K562 (cell line): ENCODE results near the gene DENND2A. TPM values are rescaled to one million over a fixed set of nuclear protein-coding genes. Genes with fewer than 3 reads are reported as not detected.

ENCODE experiments used
- ATAC-seq: fragments of 200-7000 bp; cut with Tn5 transposase; 3 replicates; pipeline ENCODE4 v1.9.1; 2020; ENCODE audit warnings: moderate library complexity
- BruUV-seq: library from RNA; stranded (reverse); fragments of 400-500 nt; replicated peaks from 2 replicates; lab custom pipeline; 2021; lab: Mats Ljungman, UMichigan
- CTCF ChIA-PET: fragments of 300-600 bp; formaldehyde crosslinking; extraction: SDS; loops from one replicate; lab custom pipeline; 2021; ENCODE audit warnings: low intra/inter-chr PET ratio; lab: Yijun Ruan, JAX
- POLR2A ChIA-PET: fragments of 300-600, 350-650 bp; sonication (Branson Sonifier 250); formaldehyde crosslinking; extraction: SDS; loops from one replicate; lab custom pipeline; 2021; ENCODE audit warnings: antibody characterized with exemption, inconsistent platforms; lab: Yijun Ruan, JAX
- DNase-seq, 4 experiments: peaks; one replicate each; pipeline versions ENCODE4 v3.0.0 to v3.0.0-alpha.2; 2011 to 2018; ENCODE audit warnings: low spot score in 3 of 4, mixed read lengths in 3 of 4; ENCODE audit errors: extremely low read depth in 1 of 4
- FAIRE-seq: peaks from 2 replicates; lab custom pipeline; 2011; peaks lifted over from hg19 to GRCh38; lab: Jason Lieb, UNC
- H2AFZ ChIP-seq: 2 replicates; pipeline ENCODE4 v1.6.0; 2011; ENCODE audit warnings: low read depth, low read length, control low read depth, inconsistent platforms
- H3K27ac ChIP-seq: fragments of 200-600 bp; 3 replicates; pipeline ENCODE4 v1.8.0; 2011; ENCODE audit warnings: low read depth, mild to moderate bottlenecking, control low read depth, inconsistent platforms, low read length, moderate library complexity, mixed read lengths; ENCODE audit errors: extremely low read depth
- H3K27me3 ChIP-seq, 2 experiments: fragments of 300-600 bp in 1 of 2; 2 replicates in 1 of 2; 3 replicates in 1 of 2; pipeline versions ENCODE4 v1.6.0 to v1.8.0; 2011; ENCODE audit warnings: inconsistent platforms in 2 of 2, low read length in 2 of 2, mild to moderate bottlenecking in 1 of 2, mixed read lengths in 1 of 2, moderate library complexity in 1 of 2; ENCODE audit not compliant: control insufficient read depth in 2 of 2, insufficient read depth in 2 of 2
- H3K36me3 ChIP-seq: fragments of 300-600 bp; 3 replicates; pipeline ENCODE4 v1.8.0; 2011; ENCODE audit warnings: mild to moderate bottlenecking, low read length, inconsistent platforms; ENCODE audit not compliant: control insufficient read depth, insufficient read depth
- H3K4me1 ChIP-seq, 2 experiments: fragments of 200-600 bp in 1 of 2; replicated peaks in 1 of 2; 2 replicates in 1 of 2; 3 replicates in 1 of 2; pipeline versions ENCODE4 v1.5.1 to v1.8.0; 2011; ENCODE audit warnings: inconsistent platforms in 2 of 2, low read length in 2 of 2, mild to moderate bottlenecking in 1 of 2, mixed read lengths in 1 of 2, moderate library complexity in 1 of 2; ENCODE audit not compliant: control insufficient read depth in 2 of 2, insufficient read depth in 2 of 2
- H3K4me2 ChIP-seq: 2 replicates; pipeline ENCODE4 v1.6.1; 2011; ENCODE audit warnings: low read length, control low read depth, inconsistent platforms, mixed read lengths; ENCODE audit not compliant: insufficient read depth
- H3K4me3 ChIP-seq: fragments of 200-600 bp; sonication (generic), shearing (Covaris generic); 2 replicates; pipeline ENCODE4 v1.5.1; 2016; ENCODE audit warnings: control low read depth, inconsistent platforms
- H3K79me2 ChIP-seq: fragments of 200-600 bp; 3 replicates; pipeline ENCODE4 v1.8.0; 2011; ENCODE audit warnings: low read length, inconsistent platforms; ENCODE audit not compliant: control insufficient read depth, insufficient read depth
- H3K9ac ChIP-seq, 2 experiments: 2 replicates each; pipeline versions ENCODE4 v1.6.0 to v1.6.1; 2011; ENCODE audit warnings: low read depth in 2 of 2, low read length in 2 of 2, control low read depth in 1 of 2, inconsistent platforms in 1 of 2, mild to moderate bottlenecking in 1 of 2, mixed read lengths in 1 of 2; ENCODE audit not compliant: insufficient read depth in 1 of 2
- H3K9me1 ChIP-seq: one replicate; pipeline ENCODE4 v1.6.0; 2011; ENCODE audit warnings: inconsistent platforms, mild to moderate bottlenecking, low read length, moderate library complexity; ENCODE audit not compliant: control insufficient read depth, insufficient read depth
- H3K9me3 ChIP-seq: replicated peaks from 2 replicates; pipeline ENCODE4 v1.5.1; 2011; ENCODE audit warnings: low read depth, low read length, inconsistent platforms; ENCODE audit not compliant: control insufficient read depth, insufficient read depth
- H4K20me1 ChIP-seq: replicated peaks from 2 replicates; pipeline ENCODE4 v1.6.1; 2011; ENCODE audit warnings: low read length, inconsistent platforms, mixed read lengths; ENCODE audit not compliant: control insufficient read depth, insufficient read depth
- ARID1B ChIP-seq: fragments of 450-650 bp; IDR thresholded peaks from 2 replicates; pipeline ENCODE4 v1.6.1; 2016; ENCODE audit warnings: antibody characterized with exemption, mild to moderate bottlenecking, inconsistent platforms
- CBX8 ChIP-seq: fragments of 200-600 bp; sonication (generic); IDR thresholded peaks from 2 replicates; pipeline ENCODE4 v1.6.1; 2012; ENCODE audit warnings: borderline replicate concordance, mixed run types, low read depth, mild to moderate bottlenecking, moderate library complexity, mixed read lengths, low read length, control low read depth, inconsistent platforms; ENCODE audit not compliant: poor library complexity, severe bottlenecking; ENCODE audit errors: extremely low read depth
- ESRRB ChIP-seq: fragments of 250-450 bp; sonication (Bioruptor Pico); IDR thresholded peaks from 2 replicates; pipeline ENCODE4 v1.5.0; 2020; ENCODE audit warnings: mild to moderate bottlenecking, moderate library complexity, borderline replicate concordance
- HLTF ChIP-seq: fragments of 450-650 bp; IDR thresholded peaks from 2 replicates; pipeline ENCODE4 v1.6.1; 2016
- MAZ ChIP-seq, 2 experiments: fragments of 450-650 bp in 1 of 2; sonication (generic) in 1 of 2; formaldehyde crosslinking; IDR thresholded peaks in 1 of 2; conservative IDR thresholded peaks in 1 of 2; 2 replicates each; pipeline versions ENCODE4 v1.4.0 to v1.5.0; 2020; ENCODE audit warnings: mild to moderate bottlenecking in 1 of 2, missing genetic modification reagents in 1 of 2
- NFATC3 ChIP-seq: fragments of 450-650 bp; IDR thresholded peaks from 2 replicates; pipeline ENCODE4 v1.6.1; 2017; ENCODE audit warnings: mild to moderate bottlenecking
- RBM25 ChIP-seq: fragments of 200-400 bp; formaldehyde crosslinking; IDR thresholded peaks from 2 replicates; pipeline ENCODE4 v1.6.1; 2018; ENCODE audit warnings: low read length, low read depth, moderate library complexity; ENCODE audit not compliant: severe bottlenecking
- SLC30A9 ChIP-seq: fragments of 250-450 bp; sonication (Bioruptor Pico); IDR thresholded peaks from 2 replicates; pipeline ENCODE4 v1.8.0; 2022; ENCODE audit warnings: mild to moderate bottlenecking, moderate library complexity
- ZNF124 ChIP-seq: sonication (generic); formaldehyde crosslinking; IDR thresholded peaks from 2 replicates; pipeline ENCODE4 v1.8.1; 2022; ENCODE audit warnings: missing genetic modification reagents
- ZNF133 ChIP-seq: fragments of 250-450 bp; sonication (Bioruptor Pico); IDR thresholded peaks from 2 replicates; pipeline ENCODE4 v1.4.0; 2020; ENCODE audit warnings: mild to moderate bottlenecking
- ZNF263 ChIP-seq: sonication (generic); formaldehyde crosslinking; IDR thresholded peaks from 2 replicates; pipeline ENCODE4 v1.8.0; 2022; ENCODE audit warnings: mild to moderate bottlenecking, missing genetic modification reagents, borderline replicate concordance
- WGBS: fragments of 100-300 bp; shearing (Covaris generic); methylation state at CpG from one replicate; pipeline ENCODE4 v1.1.6; 2016; ENCODE audit warnings: low coverage, mixed read lengths; ENCODE audit not compliant: insufficient coverage; ENCODE audit errors: missing lambda C conversion rate; 5-methylcytosine and 5-hydroxymethylcytosine counted together
- in situ Hi-C: fragments of 300-500 bp; cut with MboI; formaldehyde crosslinking; loops from 4 replicates; pipeline ENCODE4 v1.15.0; 2018; ENCODE audit warnings: inconsistent platforms, mixed read lengths
- intact Hi-C: fragments of 100-400 bp; cut with micrococcal nuclease; formaldehyde crosslinking; loops from 2 replicates; pipeline ENCODE4 v1.14.2; 2022
- polyA plus RNA-seq, 8 experiments: library from polyadenylated mRNA; depleted of rRNA in 4 of 8; stranded (reverse) in 5 of 8; unstranded in 3 of 8; fragments of >200 nt; fragmentation: Nextera tagmentation in 2 of 8; fragmentation: Illumina TruSeq in 1 of 8; extraction: Ambion mirVana in 2 of 8; extraction: Trizol in 1 of 8; gene quantifications; 2 replicates each; pipeline versions ENCODE4 v1.2.1 to v1.2.3, GENCODE V29; 2011 to 2014; ENCODE audit warnings: inconsistent platforms in 1 of 8, missing spikeins in 1 of 8
- total RNA-seq, 7 experiments: library from RNA; depleted of rRNA in 6 of 7; stranded (reverse); fragments of >200 nt in 6 of 7; fragmentation: Illumina TruSeq in 2 of 7; extraction: Trizol in 2 of 7; gene quantifications; 2 replicates each; pipeline versions ENCODE4 v1.2.1 to v1.2.3, GENCODE V29; 2011 to 2021; ENCODE audit warnings: low replicate concordance in 1 of 7
- TF ChIP-seq, protein P1 (sequence below): fragments of 250-450 bp; sonication (Bioruptor Pico); IDR thresholded peaks from 2 replicates; pipeline ENCODE4 v1.5.0; 2020; ENCODE audit warnings: mild to moderate bottlenecking
- TF ChIP-seq, protein P2 (sequence below): sonication (generic); formaldehyde crosslinking; IDR thresholded peaks from 2 replicates; pipeline ENCODE4 v1.8.0; 2022; ENCODE audit warnings: mild to moderate bottlenecking, missing genetic modification reagents
- TF ChIP-seq, protein P3 (sequence below): fragments of 450-650 bp; formaldehyde crosslinking; IDR thresholded peaks from 2 replicates; pipeline ENCODE4 v1.4.0; 2020; ENCODE audit warnings: mild to moderate bottlenecking
- TF ChIP-seq, protein P4 (sequence below), 2 experiments: fragments of 250-450 bp in 1 of 2; fragments of 450-650 bp in 1 of 2; sonication (Bioruptor Pico) in 1 of 2; IDR thresholded peaks; 2 replicates each; pipeline versions ENCODE4 v1.6.1 to v1.8.0; 2016 to 2021; ENCODE audit warnings: mild to moderate bottlenecking in 2 of 2, moderate library complexity in 2 of 2, missing compliant biosample characterization in 1 of 2, missing genetic modification characterization in 1 of 2
- TF ChIP-seq, protein P5 (sequence below): sonication (generic); IDR thresholded peaks from 2 replicates; pipeline ENCODE4 v1.6.1; 2016

The DENND2A gene
- total and polyA plus RNA-seq, 9 of the 15 experiments (the other 6 are each of a cell fraction or from before 2014, with no cell fraction given): not detected

DNA sequence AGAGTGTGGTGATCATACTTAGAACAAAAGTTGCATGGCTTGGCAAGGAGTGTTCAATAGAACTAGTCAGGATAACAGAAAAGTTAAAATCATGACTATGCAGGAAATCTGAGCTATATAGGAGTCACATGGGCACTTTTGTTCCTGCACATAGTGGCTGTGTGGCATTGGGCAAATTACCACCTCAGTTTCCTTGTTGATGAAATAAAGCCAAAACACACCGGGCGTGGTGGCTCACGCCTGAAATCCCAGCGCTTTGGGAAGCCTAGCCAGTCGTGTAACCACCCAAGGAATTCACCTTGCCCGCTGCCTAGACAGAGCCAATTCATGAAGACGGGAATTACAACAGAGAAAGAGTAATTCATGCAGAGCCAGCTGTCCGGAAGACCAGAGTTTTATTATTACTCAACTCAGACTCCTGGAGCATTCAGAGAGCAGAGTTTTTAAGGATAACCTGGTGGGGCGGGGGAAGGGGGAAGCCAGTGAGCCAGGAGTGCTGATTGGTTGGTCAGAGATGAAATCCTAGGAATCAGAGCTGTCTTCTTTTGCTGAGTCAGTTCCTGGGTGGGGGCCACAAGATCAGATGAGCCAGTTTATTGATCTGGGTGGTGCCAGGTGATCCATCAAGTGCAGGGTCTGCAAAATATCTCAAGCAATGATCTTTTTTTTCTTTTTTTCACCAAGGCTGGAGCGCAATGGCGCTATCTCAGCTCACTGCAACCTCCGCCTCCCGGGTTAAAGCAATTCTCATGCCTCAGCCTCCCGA is 154.9 kb downstream of the DENND2A start:
- no peaks in the 10 kb centered on the region for H3K27me3 ChIP-seq
- in situ Hi-C loops: no loop called here
- H2AFZ ChIP-seq: peak overlapping the region; percentile 43
- no peak overlapping the region for H3K9ac ChIP-seq
- POLR2A ChIA-PET: interaction anchor here (5.7 kb wide), 1 partner anchor 8 kb away, joined by 44 read pairs; the partner anchor contains the start of gene MKRN1
- CTCF ChIA-PET: no interaction called here
- H3K9me1 ChIP-seq: no peaks in the 10 kb centered on the region
- H3K9me3 ChIP-seq: no peaks in the 10 kb centered on the region
- no peak overlapping the region for H3K4me3 ChIP-seq
- DNase-seq: peak; percentile 59 to 63 (median 60)
- H3K36me3 ChIP-seq: no peaks in the 10 kb centered on the region
- ATAC-seq: peak; percentile 10; the same call in 1 of the 3 replicates
- WGBS: 61% methylated on average over 14 of the region's 14 CpGs
- peaks cover 34 to 41% of the 10 kb centered on the region in 2 experiments for H3K4me1 ChIP-seq
- no TSS peak for BruUV-seq
- H3K4me2 ChIP-seq: no peak overlapping the region
- no peaks in the 10 kb centered on the region for H4K20me1 ChIP-seq
- H3K27ac ChIP-seq: no peak overlapping the region
- no peak for FAIRE-seq
- intact Hi-C loops: no loop called here
- no peaks in the 10 kb centered on the region for H3K79me2 ChIP-seq
- TF ChIP-seq HLTF: no peak
- peak; percentile 64; the same call in 1 of the 2 replicates for TF ChIP-seq ZNF133 (CRISPR knock-in tag)
- TF ChIP-seq, protein P1, sequence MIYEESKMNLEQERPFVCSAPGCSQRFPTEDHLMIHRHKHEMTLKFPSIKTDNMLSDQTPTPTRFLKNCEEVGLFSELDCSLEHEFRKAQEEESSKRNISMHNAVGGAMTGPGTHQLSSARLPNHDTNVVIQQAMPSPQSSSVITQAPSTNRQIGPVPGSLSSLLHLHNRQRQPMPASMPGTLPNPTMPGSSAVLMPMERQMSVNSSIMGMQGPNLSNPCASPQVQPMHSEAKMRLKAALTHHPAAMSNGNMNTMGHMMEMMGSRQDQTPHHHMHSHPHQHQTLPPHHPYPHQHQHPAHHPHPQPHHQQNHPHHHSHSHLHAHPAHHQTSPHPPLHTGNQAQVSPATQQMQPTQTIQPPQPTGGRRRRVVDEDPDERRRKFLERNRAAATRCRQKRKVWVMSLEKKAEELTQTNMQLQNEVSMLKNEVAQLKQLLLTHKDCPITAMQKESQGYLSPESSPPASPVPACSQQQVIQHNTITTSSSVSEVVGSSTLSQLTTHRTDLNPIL (CRISPR knock-in tag): no peak
- TF ChIP-seq, protein P2, sequence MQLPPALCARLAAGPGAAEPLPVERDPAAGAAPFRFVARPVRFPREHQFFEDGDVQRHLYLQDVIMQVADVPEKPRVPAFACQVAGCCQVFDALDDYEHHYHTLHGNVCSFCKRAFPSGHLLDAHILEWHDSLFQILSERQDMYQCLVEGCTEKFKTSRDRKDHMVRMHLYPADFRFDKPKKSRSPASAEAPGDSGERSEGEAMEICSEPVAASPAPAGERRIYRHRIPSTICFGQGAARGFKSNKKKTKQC (CRISPR knock-in tag): no peak
- TF ChIP-seq, protein P3, sequence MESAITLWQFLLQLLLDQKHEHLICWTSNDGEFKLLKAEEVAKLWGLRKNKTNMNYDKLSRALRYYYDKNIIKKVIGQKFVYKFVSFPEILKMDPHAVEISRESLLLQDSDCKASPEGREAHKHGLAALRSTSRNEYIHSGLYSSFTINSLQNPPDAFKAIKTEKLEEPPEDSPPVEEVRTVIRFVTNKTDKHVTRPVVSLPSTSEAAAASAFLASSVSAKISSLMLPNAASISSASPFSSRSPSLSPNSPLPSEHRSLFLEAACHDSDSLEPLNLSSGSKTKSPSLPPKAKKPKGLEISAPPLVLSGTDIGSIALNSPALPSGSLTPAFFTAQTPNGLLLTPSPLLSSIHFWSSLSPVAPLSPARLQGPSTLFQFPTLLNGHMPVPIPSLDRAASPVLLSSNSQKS (CRISPR knock-in tag): no peak
- no peak for TF ChIP-seq CBX8
- TF ChIP-seq, protein P4, sequence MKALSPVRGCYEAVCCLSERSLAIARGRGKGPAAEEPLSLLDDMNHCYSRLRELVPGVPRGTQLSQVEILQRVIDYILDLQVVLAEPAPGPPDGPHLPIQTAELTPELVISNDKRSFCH (CRISPR knock-in tag; IDR thresholded peaks at IDR 0.05): no peak; the same call in 1 of the 2 replicates
- TF ChIP-seq, protein P4 (tag; IDR thresholded peaks at IDR 0.05): no peak
- TF ChIP-seq ZNF124 (CRISPR knock-in tag): no peak
- peak; percentile 59 for TF ChIP-seq ARID1B
- TF ChIP-seq, protein P5, sequence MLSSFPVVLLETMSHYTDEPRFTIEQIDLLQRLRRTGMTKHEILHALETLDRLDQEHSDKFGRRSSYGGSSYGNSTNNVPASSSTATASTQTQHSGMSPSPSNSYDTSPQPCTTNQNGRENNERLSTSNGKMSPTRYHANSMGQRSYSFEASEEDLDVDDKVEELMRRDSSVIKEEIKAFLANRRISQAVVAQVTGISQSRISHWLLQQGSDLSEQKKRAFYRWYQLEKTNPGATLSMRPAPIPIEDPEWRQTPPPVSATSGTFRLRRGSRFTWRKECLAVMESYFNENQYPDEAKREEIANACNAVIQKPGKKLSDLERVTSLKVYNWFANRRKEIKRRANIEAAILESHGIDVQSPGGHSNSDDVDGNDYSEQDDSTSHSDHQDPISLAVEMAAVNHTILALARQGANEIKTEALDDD: peak; percentile 68
- TF ChIP-seq MAZ (CRISPR knock-in tag; conservative IDR thresholded peaks at IDR 0.05 in 1 of 2, IDR thresholded peaks at IDR 0.05 in 1 of 2): 0 out of 4 replicates have a peak, but pooled peaks of 1 of the 2 experiments have one; percentile 46
- no peak for TF ChIP-seq ESRRB
- no peak for TF ChIP-seq SLC30A9 (CRISPR knock-in tag)
- no peak for TF ChIP-seq NFATC3
- peak; percentile 15 for TF ChIP-seq RBM25
- 0 out of 2 replicates have a peak, but pooled peaks have one; percentile 17 for TF ChIP-seq ZNF263 (CRISPR knock-in tag)
